ENCODE results near the gene INSL6. TPM values are rescaled to one million over a fixed set of nuclear protein-coding genes. Genes with fewer than 3 reads are reported as not detected.

The INSL6 gene
- total and polyA plus RNA-seq, 2 of the 8 experiments (the other 6 are each of a cell fraction or from before 2014, with no cell fraction given) = not detected

- H3K23me2 ChIP-seq (ENCODE audit: low read depth, low read length) = no peaks in the 10 kb centered on the region
- no peaks in the 10 kb centered on the region for H3K4me1 ChIP-seq (replicated peaks in 1 of 4; ENCODE audit: control insufficient read depth in 3 of 4, insufficient read depth in 4 of 4, low read length in 3 of 4)
- ChIA-PET POLR2A (ENCODE audit: partially characterized antibody) (interaction anchor here (0.6 kb wide), 1 partner anchor 1450 kb away, joined by 3 read pairs; no protein-coding TSS in a partner anchor), CTCF (ENCODE audit: partially characterized antibody) (interaction anchor here (1.4 kb wide), 1 partner anchor 164 kb away, joined by 4 read pairs; no protein-coding TSS in a partner anchor)
- no peak overlapping the region for H4K5ac ChIP-seq (ENCODE audit: insufficient read length, low read depth, low read length)
- no peak overlapping the region for H3K27ac ChIP-seq (ENCODE audit: low read depth, low read length)
- no peaks in the 10 kb centered on the region for H3K79me1 ChIP-seq (ENCODE audit: low read depth, low read length)
- H3K23ac ChIP-seq (ENCODE audit: insufficient read length) = no peak overlapping the region
- H3K4me2 ChIP-seq (ENCODE audit: insufficient read depth in 1 of 2, low read depth in 2 of 2, low read length in 2 of 2) = no peak overlapping the region
- no peak overlapping the region for H3K4me3 ChIP-seq (ENCODE audit: extremely low read depth in 1 of 4, insufficient read depth in 2 of 4, low read depth in 3 of 4, low read length in 4 of 4)
- no peak overlapping the region for H2AK5ac ChIP-seq (ENCODE audit: low read depth, low read length)
- no peak overlapping the region for H3K4ac ChIP-seq (replicated peaks; ENCODE audit: insufficient read length, low read depth, low read length)
- no peaks in the 10 kb centered on the region for H3K27me3 ChIP-seq (replicated peaks in 1 of 4; ENCODE audit: control insufficient read depth in 3 of 4, extremely low read depth in 1 of 4, insufficient read depth in 3 of 4, low read length in 3 of 4)
- no peak overlapping the region for H3K18ac ChIP-seq (ENCODE audit: extremely low read depth, low read length)
- no peak overlapping the region for H4K91ac ChIP-seq (replicated peaks; ENCODE audit: insufficient read length, low read length)
- H2BK20ac ChIP-seq (ENCODE audit: low read length) = no peak overlapping the region
- no peak overlapping the region for H2AFZ ChIP-seq (ENCODE audit: low read length)
- DNase-seq (ENCODE audit: low read depth in 1 of 2, low spot score in 2 of 2) (no peak), FAIRE-seq (no peak)
- no peak overlapping the region for H4K8ac ChIP-seq (ENCODE audit: extremely low read depth, insufficient read depth, low read length)
- no peak overlapping the region for H3K56ac ChIP-seq (replicated peaks; ENCODE audit: insufficient read length, low read depth, low read length)
- H2BK120ac ChIP-seq (replicated peaks; ENCODE audit: low read depth, low read length) = no peak overlapping the region
- no peak overlapping the region for H2BK12ac ChIP-seq (ENCODE audit: low read depth, low read length)
- H2BK5ac ChIP-seq (ENCODE audit: low read depth, low read length) = no peak overlapping the region
- H3K14ac ChIP-seq (ENCODE audit: insufficient read length) = no peak overlapping the region
- no peak for TF ChIP-seq CTBP2 (IDR thresholded peaks at IDR 0.05; ENCODE audit: borderline replicate concordance, insufficient read depth, insufficient read length, low read length)
- no peak for TF ChIP-seq EZH2 (IDR thresholded peaks at IDR 0.05; ENCODE audit: low read depth, low read length, severe bottlenecking)
- no peak for TF ChIP-seq MAX (IDR thresholded peaks at IDR 0.05)
- TF ChIP-seq TBP (IDR thresholded peaks at IDR 0.05; ENCODE audit: low read depth, low read length) = no peak
- TF ChIP-seq SP1 (IDR thresholded peaks at IDR 0.05; ENCODE audit: low read depth, low read length) = no peak
- no peak for TF ChIP-seq POLR2AphosphoS5 (IDR thresholded peaks at IDR 0.05; ENCODE audit: low read depth, low read length)
- TF ChIP-seq TAF1 (IDR thresholded peaks at IDR 0.05; ENCODE audit: low read depth, low read length) = no peak
- no peak for TF ChIP-seq JUND (IDR thresholded peaks at IDR 0.05; ENCODE audit: low read length)
- TF ChIP-seq KDM4A (IDR thresholded peaks at IDR 0.05; ENCODE audit: low read depth, low read length, severe bottlenecking) = no peak
- TF ChIP-seq SIX5 (IDR thresholded peaks at IDR 0.05; ENCODE audit: low read depth, low read length) = no peak
- TF ChIP-seq CREB1 (IDR thresholded peaks at IDR 0.05) = no peak
- TF ChIP-seq CEBPB (IDR thresholded peaks at IDR 0.05; ENCODE audit: low read depth, low read length) = no peak
- no peak for TF ChIP-seq TCF12 (IDR thresholded peaks at IDR 0.05; ENCODE audit: low read depth, low read length)
- no peaks in the 10 kb centered on the region for H3K79me2 ChIP-seq (ENCODE audit: control insufficient read depth in 1 of 2, insufficient read depth in 2 of 2, low read length in 2 of 2)
- no peak overlapping the region for H3K9ac ChIP-seq (replicated peaks in 1 of 4; ENCODE audit: extremely low read depth in 1 of 4, low read depth in 3 of 4, low read length in 3 of 4)
- no peaks in the 10 kb centered on the region for H3K36me3 ChIP-seq (ENCODE audit: control insufficient read depth in 2 of 4, insufficient read depth in 4 of 4, low read length in 3 of 4)
- no peak overlapping the region for H2BK15ac ChIP-seq (ENCODE audit: low read length)
- 77% methylated on average over 2 of the region's 2 CpGs; no CpG with 5 or more reads in 1 of the 2 experiments for WGBS, 2 experiments (ENCODE audit: extremely low coverage in 1 of 2, insufficient coverage in 1 of 2, insufficient read length in 1 of 2, insufficient replicate concordance in 2 of 2, low coverage in 1 of 2, low lambda C conversion rate in 2 of 2, missing lambda C conversion rate in 1 of 2)
- H4K20me1 ChIP-seq (replicated peaks in 1 of 2; ENCODE audit: control insufficient read depth in 1 of 2, insufficient read depth in 2 of 2, low read length in 2 of 2) = no peaks in the 10 kb centered on the region
- H3K9me3 ChIP-seq (ENCODE audit: insufficient read depth in 2 of 2, low read depth in 1 of 2, low read length in 1 of 2) = peaks cover 0 to 4% of the 10 kb centered on the region in 2 experiments; a peak in 1 of 4 replicates
Observed at GRCh38 chr9:5193345-5193744, 7.9 kb upstream of the INSL6 start.

Measured in H1 (cell line).